Measurements from ENCODE around the gene DDX31. TPM values are rescaled to one million over a fixed set of nuclear protein-coding genes. Genes with fewer than 3 reads are reported as not detected.

DDX31 gene
- total RNA-seq, 1 experiment from 2014 or later: 14.6 TPM

GRCh38 chr9:132671620-132672412 is 2.0 kb upstream of the DDX31 start:
- Histone ChIP-seq H2AFZ (ENCODE audit: low read length) (no peak overlapping the region), H3K27ac (ENCODE audit: low read length) (peak overlapping the region; percentile 93), H3K79me2 (ENCODE audit: low read length) (peaks cover 100% of the 10 kb centered on the region), H3K9me3 (ENCODE audit: low read length) (no peaks in the 10 kb centered on the region), H3K27me3 (ENCODE audit: low read length) (no peaks in the 10 kb centered on the region), H3K4me2 (ENCODE audit: low read length) (peak overlapping the region; percentile 91), H3K9ac (ENCODE audit: low read length) (peak overlapping the region; percentile 99), H3F3A (ENCODE audit: low read length, unreplicated experiment) (peaks cover 6% of the 10 kb centered on the region), H4K20me1 (ENCODE audit: low read length) (peaks cover 44% of the 10 kb centered on the region), H3K4me3 (ENCODE audit: low read length) (peak overlapping the region; percentile 91), H3K4me1 (ENCODE audit: insufficient read depth, low read length) (peaks cover 31% of the 10 kb centered on the region), H3K9me2 (replicated peaks; ENCODE audit: low read length) (no peaks in the 10 kb centered on the region), H3K36me3 (ENCODE audit: low read depth, low read length) (no peaks in the 10 kb centered on the region; the same call in 1 of the 2 replicates)
- DNase-seq (no peak), ATAC-seq (peak; percentile 5; the same call in 1 of the 2 replicates)
- no TSS peak for BruUV-seq (replicated peaks)
- intact Hi-C loops (cut with micrococcal nuclease): loop anchor here (1.0 to 10.0 kb wide), 2 partner anchors 47 to 128 kb away; no protein-coding TSS in a partner anchor
- ChIA-PET POLR2A (ENCODE audit: unreplicated experiment) (interaction anchor here (0.6 kb wide), 1 partner anchor 181 kb away, joined by 3 read pairs; no protein-coding TSS in a partner anchor), CTCF (interaction anchor here (0.6 to 0.7 kb wide), 2 partner anchors 17 to 259 kb away, joined by 3 to 4 read pairs; no protein-coding TSS in a partner anchor)
- TF ChIP-seq EZH2 (IDR thresholded peaks at IDR 0.05; ENCODE audit: low read length, unreplicated experiment): no peak
- TF ChIP-seq CTCF (conservative IDR thresholded peaks at IDR 0.05; ENCODE audit: low read depth, low read length): no peak
- no peak for TF ChIP-seq EZH2phosphoT487 (IDR thresholded peaks at IDR 0.05; ENCODE audit: borderline replicate concordance, low read length)

- CTCF ChIA-PET: interaction anchor here (0.5 kb wide), 1 partner anchor 261 kb away, joined by 4 read pairs; the partner anchor contains the start of gene CFAP77
- Histone ChIP-seq H4K20me1 (ENCODE audit: low read length) (peaks cover 40% of the 10 kb centered on the region), H3K4me1 (ENCODE audit: insufficient read depth, low read length) (peaks cover 31% of the 10 kb centered on the region), H2AFZ (ENCODE audit: low read length) (peak within 1 kb of the TSS; percentile 93), H3K79me2 (ENCODE audit: low read length) (peaks cover 100% of the 10 kb centered on the region), H3K27ac (ENCODE audit: low read length) (peak within 1 kb of the TSS; percentile 93), H3K4me2 (ENCODE audit: low read length) (peak within 1 kb of the TSS; percentile 91), H3K9me2 (replicated peaks; ENCODE audit: low read length) (no peaks in the 10 kb centered on the region), H3K27me3 (ENCODE audit: low read length) (no peaks in the 10 kb centered on the region), H3F3A (ENCODE audit: low read length, unreplicated experiment) (peaks cover 6% of the 10 kb centered on the region), H3K4me3 (ENCODE audit: low read length) (peak within 1 kb of the TSS; percentile 91), H3K9ac (ENCODE audit: low read length) (peak within 1 kb of the TSS; percentile 99), H3K36me3 (ENCODE audit: low read depth, low read length) (no peaks in the 10 kb centered on the region; the same call in 1 of the 2 replicates), H3K9me3 (ENCODE audit: low read length) (no peaks in the 10 kb centered on the region)
- no TSS peak for BruUV-seq (replicated peaks)
- TF ChIP-seq EZH2 (IDR thresholded peaks at IDR 0.05; ENCODE audit: low read length, unreplicated experiment): no peak
- TF ChIP-seq EZH2phosphoT487 (IDR thresholded peaks at IDR 0.05; ENCODE audit: borderline replicate concordance, low read length): no peak
- ATAC-seq (peak; percentile 5), DNase-seq (peak; percentile 4)
- intact Hi-C loops (cut with micrococcal nuclease): loop anchor here (10.0 kb wide), 1 partner anchor 46 kb away; no protein-coding TSS in a partner anchor
- POLR2A ChIA-PET (ENCODE audit: unreplicated experiment): no interaction called here
Measured at GRCh38 chr9:132670457-132671391, 941 bp upstream of the DDX31 start, which contains the start of gene GTF3C4. Gene GTF3C4 (plus strand): TSS chr9:132670464. CDS start chr9:132670599, 135 bp downstream.

- no peaks in the 10 kb centered on the region for H3K9me2 ChIP-seq (replicated peaks; ENCODE audit: low read length)
- H3K36me3 ChIP-seq (ENCODE audit: low read depth, low read length): no peaks in the 10 kb centered on the region
- CTCF ChIA-PET: no interaction called here
- no peaks in the 10 kb centered on the region for H3K27me3 ChIP-seq (ENCODE audit: low read length)
- H3K9ac ChIP-seq (ENCODE audit: low read length): peak overlapping the region; percentile 99
- BruUV-seq (replicated peaks): TSS peak; percentile 62
- H2AFZ ChIP-seq (ENCODE audit: low read length): peak overlapping the region; percentile 93
- peak overlapping the region; percentile 91 for H3K4me3 ChIP-seq (ENCODE audit: low read length)
- peak overlapping the region; percentile 93 for H3K27ac ChIP-seq (ENCODE audit: low read length)
- POLR2A ChIA-PET (ENCODE audit: unreplicated experiment): interaction anchor here (0.9 kb wide), 1 partner anchor 42 kb away, joined by 5 read pairs; no protein-coding TSS in a partner anchor
- DNase-seq (peak; percentile 54), ATAC-seq (peak; percentile 25)
- peak overlapping the region; percentile 91 for H3K4me2 ChIP-seq (ENCODE audit: low read length)
- intact Hi-C loops (cut with micrococcal nuclease): no loop called here
- H3K79me2 ChIP-seq (ENCODE audit: low read length): peaks cover 100% of the 10 kb centered on the region
- no peaks in the 10 kb centered on the region for H3K9me3 ChIP-seq (ENCODE audit: low read length)
- H4K20me1 ChIP-seq (ENCODE audit: low read length): peaks cover 30% of the 10 kb centered on the region
- TF ChIP-seq CTCF (conservative IDR thresholded peaks at IDR 0.05; ENCODE audit: low read depth, low read length): no peak
- TF ChIP-seq EZH2 (IDR thresholded peaks at IDR 0.05; ENCODE audit: low read length, unreplicated experiment): no peak
- TF ChIP-seq EZH2phosphoT487 (IDR thresholded peaks at IDR 0.05; ENCODE audit: borderline replicate concordance, low read length): no peak
- peaks cover 25% of the 10 kb centered on the region for H3K4me1 ChIP-seq (ENCODE audit: insufficient read depth, low read length)
- peaks cover 6% of the 10 kb centered on the region for H3F3A ChIP-seq (ENCODE audit: low read length, unreplicated experiment)
Measured at GRCh38 chr9:132669319-132669697, 475 bp downstream of the DDX31 start.
